ENCODE measurements around the gene TMEM217.

The TMEM217 gene

GRCh38 chr6:37254881-37255280 is 3.1 kb downstream of the TMEM217 start:
- in situ Hi-C loops (cut with HindIII; ENCODE audit: low sequenced_read_pairs): no loop called here
- no peak overlapping the region for H3K4me3 ChIP-seq (ENCODE audit: low read depth, low read length)
- DNase-seq (ENCODE audit: low read depth, low spot score): no peak
- TF ChIP-seq CTCF (IDR thresholded peaks at IDR 0.05; ENCODE audit: low read depth, low read length): no peak

GRCh38 chr6:37253486-37254007 is 4.4 kb downstream of the TMEM217 start:
- TF ChIP-seq CTCF (IDR thresholded peaks at IDR 0.05; ENCODE audit: low read depth, low read length): no peak
- no peak overlapping the region for H3K4me3 ChIP-seq (ENCODE audit: low read depth, low read length)
- in situ Hi-C loops (cut with HindIII; ENCODE audit: low sequenced_read_pairs): no loop called here
- DNase-seq (ENCODE audit: low read depth, low spot score): no peak

- H3K4me3 ChIP-seq (ENCODE audit: low read depth, low read length): no peak overlapping the region
- peak; percentile 50 for DNase-seq (ENCODE audit: low read depth, low spot score)
- in situ Hi-C loops (cut with HindIII; ENCODE audit: low sequenced_read_pairs): no loop called here
- no peak for TF ChIP-seq CTCF (IDR thresholded peaks at IDR 0.05; ENCODE audit: low read depth, low read length)
These were observed 6.6 kb downstream of the TMEM217 start for GRCh38 chr6:37251211-37251780.

GRCh38 chr6:37244430-37245310 is 13.3 kb downstream of the TMEM217 start:
- peak; percentile 100 for DNase-seq (ENCODE audit: low read depth, low spot score)
- no peak for TF ChIP-seq CTCF (IDR thresholded peaks at IDR 0.05; ENCODE audit: low read depth, low read length)
- in situ Hi-C loops (cut with HindIII; ENCODE audit: low sequenced_read_pairs): no loop called here
- H3K4me3 ChIP-seq (ENCODE audit: low read depth, low read length): no peak overlapping the region

GRCh38 chr6:37243816-37244370 is 14.1 kb downstream of the TMEM217 start:
- H3K4me3 ChIP-seq (ENCODE audit: low read depth, low read length): no peak overlapping the region
- DNase-seq (ENCODE audit: low read depth, low spot score): no peak
- in situ Hi-C loops (cut with HindIII; ENCODE audit: low sequenced_read_pairs): no loop called here
- no peak for TF ChIP-seq CTCF (IDR thresholded peaks at IDR 0.05; ENCODE audit: low read depth, low read length)

GRCh38 chr6:37243131-37243815 is 14.7 kb downstream of the TMEM217 start:
- no peak for DNase-seq (ENCODE audit: low read depth, low spot score)
- in situ Hi-C loops (cut with HindIII; ENCODE audit: low sequenced_read_pairs): no loop called here
- no peak overlapping the region for H3K4me3 ChIP-seq (ENCODE audit: low read depth, low read length)
- no peak for TF ChIP-seq CTCF (IDR thresholded peaks at IDR 0.05; ENCODE audit: low read depth, low read length)
